Breast epithelium (tissue), 3 donors: ENCODE measurements around the gene EDC3.

ENCODE experiments used
- POLR2A ChIP-seq: fragments of 450-650 bp; IDR thresholded peaks from one replicate; pipeline ENCODE4 v1.6.1; 2016; ENCODE audit warnings: antibody characterized with exemption, mild to moderate bottlenecking, moderate library complexity
- POLR2AphosphoS5 ChIP-seq, 3 donors: sonication (generic); formaldehyde crosslinking; IDR thresholded peaks; one replicate each; pipeline ENCODE4 v1.6.1; 2017; ENCODE audit warnings: antibody characterized with exemption in 3 of 3
- TF ChIP-seq, protein P1 (sequence below), 3 donors: fragments of 450-650 bp; IDR thresholded peaks; one replicate each; pipeline ENCODE4 v1.5.1; 2016 to 2017; ENCODE audit warnings: antibody characterized with exemption in 3 of 3, mild to moderate bottlenecking in 3 of 3, moderate library complexity in 3 of 3

DNA sequence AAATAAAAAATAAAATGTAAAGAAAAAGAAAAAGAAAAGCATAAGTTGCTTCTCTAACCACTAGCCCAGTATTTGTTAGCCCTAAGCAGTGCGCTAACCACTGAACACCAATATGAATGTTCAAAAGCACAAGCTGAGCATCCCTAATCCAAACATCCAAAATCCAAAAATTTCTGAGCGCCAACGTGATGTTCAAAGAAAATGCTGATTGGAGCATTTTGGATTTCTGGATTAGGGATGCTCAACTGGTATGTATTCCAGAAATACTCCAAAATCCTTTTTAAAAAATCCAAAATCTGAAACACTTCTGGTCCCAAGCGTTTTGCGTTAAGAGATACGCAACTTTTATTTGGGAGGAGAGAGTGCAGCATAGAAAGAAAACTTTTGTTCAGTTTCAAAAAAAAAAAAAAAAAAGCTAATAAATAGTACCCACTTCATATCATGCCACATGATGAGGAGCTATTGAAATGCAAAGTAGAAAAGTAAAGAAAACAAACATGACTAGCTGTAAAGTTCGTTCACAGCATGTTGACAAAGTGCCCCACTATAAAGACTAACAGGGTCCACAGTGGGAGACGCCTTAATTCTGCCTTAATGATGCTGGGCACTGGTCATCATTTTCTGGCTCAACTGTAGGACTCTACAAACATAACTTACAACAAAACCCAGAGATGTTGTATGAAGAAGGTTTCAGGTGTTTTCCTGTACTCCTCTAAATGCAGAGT, 32.4 kb downstream of the EDC3 start:
- TF ChIP-seq POLR2A = no peak
- no peak for TF ChIP-seq POLR2AphosphoS5 (IDR thresholded peaks at IDR 0.05)
- TF ChIP-seq, protein P1, sequence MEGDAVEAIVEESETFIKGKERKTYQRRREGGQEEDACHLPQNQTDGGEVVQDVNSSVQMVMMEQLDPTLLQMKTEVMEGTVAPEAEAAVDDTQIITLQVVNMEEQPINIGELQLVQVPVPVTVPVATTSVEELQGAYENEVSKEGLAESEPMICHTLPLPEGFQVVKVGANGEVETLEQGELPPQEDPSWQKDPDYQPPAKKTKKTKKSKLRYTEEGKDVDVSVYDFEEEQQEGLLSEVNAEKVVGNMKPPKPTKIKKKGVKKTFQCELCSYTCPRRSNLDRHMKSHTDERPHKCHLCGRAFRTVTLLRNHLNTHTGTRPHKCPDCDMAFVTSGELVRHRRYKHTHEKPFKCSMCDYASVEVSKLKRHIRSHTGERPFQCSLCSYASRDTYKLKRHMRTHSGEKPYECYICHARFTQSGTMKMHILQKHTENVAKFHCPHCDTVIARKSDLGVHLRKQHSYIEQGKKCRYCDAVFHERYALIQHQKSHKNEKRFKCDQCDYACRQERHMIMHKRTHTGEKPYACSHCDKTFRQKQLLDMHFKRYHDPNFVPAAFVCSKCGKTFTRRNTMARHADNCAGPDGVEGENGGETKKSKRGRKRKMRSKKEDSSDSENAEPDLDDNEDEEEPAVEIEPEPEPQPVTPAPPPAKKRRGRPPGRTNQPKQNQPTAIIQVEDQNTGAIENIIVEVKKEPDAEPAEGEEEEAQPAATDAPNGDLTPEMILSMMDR (IDR thresholded peaks at IDR 0.05) = no peak
